HepG2 (cell line): ENCODE data around the gene B3GALT5.

Source experiments
- EP300 ChIP-seq, 3 experiments: sonication (generic) in 1 of 3; formaldehyde crosslinking in 1 of 3; IDR thresholded peaks; 2 replicates each; pipeline versions ENCODE4 v1.5.1 to v1.6.1; 2011 to 2020; ENCODE audit warnings: low read depth in 2 of 3, low read length in 2 of 3, borderline replicate concordance in 1 of 3, improper control_type of control experiment in 1 of 3, mild to moderate bottlenecking in 1 of 3, missing genetic modification reagents in 1 of 3, moderate library complexity in 1 of 3
- MAFK ChIP-seq, 2 experiments: IDR thresholded peaks in 1 of 2; conservative IDR thresholded peaks in 1 of 2; 2 replicates each; pipeline ENCODE4 v1.6.1; 2011; ENCODE audit warnings: improper control_type of control experiment in 2 of 2, low read length in 2 of 2
- STAT5B ChIP-seq: sonication (generic); formaldehyde crosslinking; IDR thresholded peaks from 2 replicates; pipeline ENCODE4 v1.4.0; 2020; ENCODE audit warnings: missing genetic modification reagents

DNA sequence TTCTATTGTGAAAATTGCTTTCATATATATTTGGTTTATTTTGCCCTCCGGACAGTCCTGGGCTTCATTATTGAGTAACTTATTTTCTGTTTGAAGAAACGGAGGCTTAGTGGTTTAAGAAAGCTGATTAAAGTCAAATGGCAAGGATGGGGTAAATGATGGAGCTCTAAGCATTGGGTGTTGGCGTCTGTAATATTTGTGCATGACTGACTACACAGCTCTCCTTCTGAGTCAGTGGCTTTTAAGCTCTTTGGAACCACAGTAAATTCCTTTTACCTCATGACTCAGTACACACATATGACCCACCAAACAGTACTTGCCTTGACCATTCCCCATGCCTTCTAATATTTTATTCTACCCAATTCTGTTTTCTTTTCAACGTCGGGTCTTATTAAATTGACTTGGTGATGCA is 21.0 kb downstream of the B3GALT5 start:
- TF ChIP-seq EP300 (IDR thresholded peaks at IDR 0.05; ENCODE audit: low read depth in 2 of 2, low read length in 2 of 2) (no peak), EP300 (CRISPR knock-in tag; IDR thresholded peaks at IDR 0.05; ENCODE audit: borderline replicate concordance) (no peak), MAFK (conservative IDR thresholded peaks at IDR 0.05 in 1 of 2, IDR thresholded peaks at IDR 0.05 in 1 of 2; ENCODE audit: low read length in 2 of 2) (no peak), STAT5B (CRISPR knock-in tag) (no peak)
